ENCODE results near the gene SEC61B. TPM values are rescaled to one million over a fixed set of nuclear protein-coding genes. Genes with fewer than 3 reads are reported as not detected.

SEC61B gene
- total RNA-seq, 4 donors from 2014 or later = 62.5 to 84.0 (median 73.5) TPM

DNA sequence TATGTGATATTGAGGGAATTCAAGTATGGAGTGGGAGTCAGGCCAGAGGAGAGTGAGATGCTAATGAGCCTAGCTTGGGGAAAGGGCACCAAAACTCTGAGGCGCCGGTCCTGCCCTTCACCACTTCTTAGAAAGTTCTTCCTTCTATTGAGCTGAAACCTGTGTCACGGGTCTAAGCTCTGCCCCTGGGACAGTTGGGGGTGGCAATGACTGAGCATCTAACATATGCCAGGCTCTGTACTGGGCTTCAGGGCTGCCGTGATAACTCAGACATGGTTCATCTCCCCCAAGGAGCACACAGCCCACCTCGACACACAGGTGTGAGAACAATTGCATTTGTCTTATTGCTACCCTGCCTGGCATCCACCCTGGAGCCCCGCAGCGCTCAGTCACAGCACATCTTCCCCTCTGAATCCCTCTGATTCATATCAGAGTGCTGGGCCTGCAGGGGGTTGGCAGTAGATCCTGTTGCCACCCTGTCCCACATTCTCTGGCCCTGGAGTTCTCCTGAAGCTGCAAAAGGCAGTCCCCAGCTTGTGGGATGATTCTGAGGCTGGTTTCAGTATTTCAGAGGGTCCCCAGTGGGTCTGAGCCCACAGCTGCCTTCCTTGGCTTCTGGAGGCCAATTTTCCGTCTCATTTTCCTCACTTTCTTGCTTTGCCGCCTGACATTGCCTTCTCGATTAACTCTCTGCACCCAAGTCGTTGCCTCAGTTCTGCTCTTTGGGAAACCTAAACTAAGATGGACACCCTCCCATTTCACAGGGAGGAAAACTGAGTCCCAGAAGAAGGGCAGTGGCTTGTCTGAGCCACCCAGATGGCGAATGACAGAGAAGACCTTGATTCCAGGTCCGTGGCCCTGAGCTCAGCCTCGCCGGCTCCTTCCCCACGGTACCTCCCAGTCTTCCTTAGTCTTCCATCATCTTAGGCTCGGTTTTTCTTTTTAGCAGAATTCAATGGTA, 42.9 kb upstream of the SEC61B start:
- no peaks in the 10 kb centered on the region for H3K27me3 ChIP-seq
- TF ChIP-seq POLR2AphosphoS5 (IDR thresholded peaks at IDR 0.05) = no peak
- TF ChIP-seq, protein P1, sequence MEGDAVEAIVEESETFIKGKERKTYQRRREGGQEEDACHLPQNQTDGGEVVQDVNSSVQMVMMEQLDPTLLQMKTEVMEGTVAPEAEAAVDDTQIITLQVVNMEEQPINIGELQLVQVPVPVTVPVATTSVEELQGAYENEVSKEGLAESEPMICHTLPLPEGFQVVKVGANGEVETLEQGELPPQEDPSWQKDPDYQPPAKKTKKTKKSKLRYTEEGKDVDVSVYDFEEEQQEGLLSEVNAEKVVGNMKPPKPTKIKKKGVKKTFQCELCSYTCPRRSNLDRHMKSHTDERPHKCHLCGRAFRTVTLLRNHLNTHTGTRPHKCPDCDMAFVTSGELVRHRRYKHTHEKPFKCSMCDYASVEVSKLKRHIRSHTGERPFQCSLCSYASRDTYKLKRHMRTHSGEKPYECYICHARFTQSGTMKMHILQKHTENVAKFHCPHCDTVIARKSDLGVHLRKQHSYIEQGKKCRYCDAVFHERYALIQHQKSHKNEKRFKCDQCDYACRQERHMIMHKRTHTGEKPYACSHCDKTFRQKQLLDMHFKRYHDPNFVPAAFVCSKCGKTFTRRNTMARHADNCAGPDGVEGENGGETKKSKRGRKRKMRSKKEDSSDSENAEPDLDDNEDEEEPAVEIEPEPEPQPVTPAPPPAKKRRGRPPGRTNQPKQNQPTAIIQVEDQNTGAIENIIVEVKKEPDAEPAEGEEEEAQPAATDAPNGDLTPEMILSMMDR (IDR thresholded peaks at IDR 0.05) = no peak
- TF ChIP-seq POLR2A (IDR thresholded peaks at IDR 0.05) = no peak
- no peak for TF ChIP-seq EP300 (IDR thresholded peaks at IDR 0.05)
- H3K36me3 ChIP-seq = no peaks in the 10 kb centered on the region
- no peaks in the 10 kb centered on the region for H3K9me3 ChIP-seq
- WGBS, 2 donors (ENCODE audit: low coverage in 1 of 2) = 85 to 98% methylated on average over 7 to 16 of the region's 17 CpGs
- H3K27ac ChIP-seq = no peak overlapping the region
- H3K4me3 ChIP-seq = no peak overlapping the region
- no peak for ATAC-seq
- peaks cover 0 to 4% (median 0%) of the 10 kb centered on the region in 3 donors for H3K4me1 ChIP-seq

DNA sequence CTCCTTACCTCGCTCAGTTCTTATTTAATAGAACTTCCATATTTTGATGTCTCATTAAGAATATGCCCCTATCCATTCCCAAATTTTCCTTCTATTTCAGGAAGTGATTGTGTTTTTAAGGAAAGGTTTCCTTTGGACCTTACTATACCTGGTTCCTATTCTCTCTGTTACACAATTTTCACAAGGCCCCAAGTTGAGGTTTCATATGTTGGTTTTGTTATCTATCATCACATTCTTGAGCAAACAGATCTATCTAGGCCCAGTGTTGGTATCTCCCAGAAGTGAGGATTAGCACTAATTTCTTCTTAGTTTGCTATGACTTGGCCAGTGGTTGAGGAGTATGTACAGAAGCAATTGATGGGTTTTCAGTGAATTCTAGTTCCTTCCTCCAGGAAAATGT, 41.9 kb upstream of the SEC61B start:
- WGBS, 2 donors (ENCODE audit: low coverage in 1 of 2) = 100% methylated on average over 1 of the region's 1 CpG
- ATAC-seq = no peak
- Histone ChIP-seq H3K27ac (no peak overlapping the region), H3K27me3 (no peaks in the 10 kb centered on the region), H3K4me3 (no peak overlapping the region), H3K9me3 (no peaks in the 10 kb centered on the region), H3K4me1 (peaks cover 0 to 14% (median 5%) of the 10 kb centered on the region in 3 donors), H3K36me3 (no peaks in the 10 kb centered on the region)
- TF ChIP-seq POLR2A (IDR thresholded peaks at IDR 0.05) = no peak
- TF ChIP-seq, protein P1 (IDR thresholded peaks at IDR 0.05) = no peak
- no peak for TF ChIP-seq EP300 (IDR thresholded peaks at IDR 0.05)
- no peak for TF ChIP-seq POLR2AphosphoS5 (IDR thresholded peaks at IDR 0.05)

DNA sequence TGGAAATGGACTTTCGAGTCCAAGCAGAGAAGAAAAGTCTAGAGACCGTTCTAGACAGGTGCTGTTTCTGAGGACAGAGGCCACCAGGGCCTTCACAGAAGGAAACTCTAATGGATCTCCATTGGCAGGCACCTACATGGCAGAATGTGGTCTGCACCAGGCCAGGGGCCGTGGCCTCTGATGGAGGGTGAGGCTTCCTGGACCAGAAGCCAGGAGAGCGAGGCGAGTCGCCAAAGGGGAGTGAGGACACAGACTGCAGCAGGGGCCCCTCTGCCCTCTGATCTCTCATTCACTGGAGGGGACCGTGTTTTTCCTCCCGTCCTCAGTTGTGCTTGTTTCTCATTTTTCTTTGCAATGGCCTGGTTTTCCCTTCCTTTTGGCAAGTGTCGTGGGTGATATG, 41.4 kb upstream of the SEC61B start:
- Histone ChIP-seq H3K4me1 (peaks cover 0 to 14% (median 5%) of the 10 kb centered on the region in 3 donors), H3K9me3 (no peaks in the 10 kb centered on the region), H3K36me3 (no peaks in the 10 kb centered on the region), H3K4me3 (no peak overlapping the region), H3K27ac (no peak overlapping the region), H3K27me3 (no peaks in the 10 kb centered on the region)
- ATAC-seq = no peak
- 67 to 72% methylated on average over 4 of the region's 9 CpGs for WGBS, 2 donors (ENCODE audit: low coverage in 1 of 2)
- TF ChIP-seq, protein P1 (IDR thresholded peaks at IDR 0.05) = no peak
- TF ChIP-seq POLR2AphosphoS5 (IDR thresholded peaks at IDR 0.05) = no peak
- no peak for TF ChIP-seq POLR2A (IDR thresholded peaks at IDR 0.05)
- TF ChIP-seq EP300 (IDR thresholded peaks at IDR 0.05) = no peak

DNA sequence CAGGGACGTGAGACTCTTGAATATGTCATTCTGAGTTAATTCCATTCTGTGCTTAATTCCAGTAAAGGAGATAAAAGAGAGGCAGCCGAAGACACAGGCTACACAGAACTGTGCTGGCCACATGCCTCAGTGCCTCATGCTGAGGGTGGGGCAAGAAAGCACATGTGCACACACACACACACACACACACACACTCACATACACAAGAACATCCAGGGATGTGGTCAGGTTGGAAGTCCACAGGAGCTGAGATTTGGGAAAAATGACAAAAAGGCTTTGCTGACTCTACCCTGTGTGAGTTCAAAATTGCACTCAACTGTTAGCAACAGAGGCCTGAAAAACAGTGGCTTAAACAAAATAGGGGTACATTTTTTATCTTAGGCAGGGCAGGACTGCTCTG, 40.9 kb upstream of the SEC61B start:
- Histone ChIP-seq H3K4me1 (peaks cover 0 to 14% (median 5%) of the 10 kb centered on the region in 3 donors), H3K27me3 (no peaks in the 10 kb centered on the region), H3K4me3 (no peak overlapping the region), H3K9me3 (no peaks in the 10 kb centered on the region), H3K27ac (no peak overlapping the region), H3K36me3 (no peaks in the 10 kb centered on the region)
- no peak for ATAC-seq
- WGBS, 2 donors (ENCODE audit: low coverage in 1 of 2) = 47 to 80% methylated on average over 1 to 2 of the region's 2 CpGs
- TF ChIP-seq, protein P1 (IDR thresholded peaks at IDR 0.05) = no peak
- TF ChIP-seq POLR2A (IDR thresholded peaks at IDR 0.05) (no peak), POLR2AphosphoS5 (IDR thresholded peaks at IDR 0.05) (no peak), EP300 (IDR thresholded peaks at IDR 0.05) (no peak)

DNA sequence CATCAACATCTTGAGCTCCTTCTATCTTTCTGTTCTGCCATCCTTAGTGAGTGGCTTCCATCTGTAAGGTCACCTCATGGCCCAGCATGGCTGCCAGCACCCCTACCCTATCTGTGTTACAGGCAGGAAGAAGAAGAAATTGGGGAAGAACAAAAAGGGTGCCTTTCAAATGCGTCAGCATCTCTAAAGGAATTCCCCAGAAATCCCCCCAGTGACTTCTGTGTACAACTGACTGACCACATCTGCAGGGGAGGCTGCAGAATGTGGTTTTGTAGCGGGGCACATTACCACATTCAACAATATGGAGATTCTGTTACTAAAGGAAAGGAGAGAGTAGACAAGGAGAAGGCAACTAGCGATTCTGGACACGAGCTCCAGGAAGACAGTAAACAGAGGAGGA, 40.5 kb upstream of the SEC61B start:
- no peak overlapping the region for H3K27ac ChIP-seq
- H3K4me3 ChIP-seq = no peak overlapping the region
- TF ChIP-seq, protein P1 (IDR thresholded peaks at IDR 0.05) = no peak
- TF ChIP-seq EP300 (IDR thresholded peaks at IDR 0.05) = no peak
- no peak for TF ChIP-seq POLR2A (IDR thresholded peaks at IDR 0.05)
- no peak for TF ChIP-seq POLR2AphosphoS5 (IDR thresholded peaks at IDR 0.05)
- ATAC-seq = no peak
- no peaks in the 10 kb centered on the region for H3K9me3 ChIP-seq
- H3K27me3 ChIP-seq = no peaks in the 10 kb centered on the region
- H3K4me1 ChIP-seq = peaks cover 0 to 14% (median 5%) of the 10 kb centered on the region in 3 donors
- no peaks in the 10 kb centered on the region for H3K36me3 ChIP-seq
- WGBS, 2 donors (ENCODE audit: low coverage in 1 of 2) = 80 to 83% methylated on average over 2 to 4 of the region's 4 CpGs
